HCT116 (cell line): ENCODE measurements around the gene CAB39.

Source experiments
- CEBPB ChIP-seq: IDR thresholded peaks from 2 replicates; pipeline ENCODE4 v1.6.1; 2012; ENCODE audit warnings: low read depth
- CTCF ChIP-seq, 3 experiments: fragments of 200-600 bp in 1 of 3; sonication (generic) in 1 of 3; IDR thresholded peaks in 2 of 3; conservative IDR thresholded peaks in 1 of 3; 2 replicates each; pipeline ENCODE4 v1.5.1; 2012 to 2017; ENCODE audit warnings: low read depth in 2 of 3, low read length in 2 of 3, antibody characterized with exemption in 1 of 3, borderline replicate concordance in 1 of 3, control low read depth in 1 of 3, mild to moderate bottlenecking in 1 of 3, mixed read lengths in 1 of 3, mixed run types in 1 of 3, moderate library complexity in 1 of 3; ENCODE audit not compliant: insufficient read depth in 1 of 3
- EGR1 ChIP-seq: IDR thresholded peaks from 2 replicates; pipeline ENCODE4 v1.6.1; 2012; ENCODE audit warnings: low read depth
- ELF1 ChIP-seq: IDR thresholded peaks from 2 replicates; pipeline ENCODE4 v1.6.1; 2012; ENCODE audit warnings: low read depth, borderline replicate concordance
- MAX ChIP-seq: IDR thresholded peaks from 2 replicates; pipeline ENCODE4 v1.6.1; 2012
- POLR2A ChIP-seq: IDR thresholded peaks from 2 replicates; pipeline ENCODE4 v1.7.0; 2011; ENCODE audit warnings: borderline replicate concordance; ENCODE audit not compliant: insufficient read depth, insufficient read length; ENCODE audit errors: extremely low read depth
- TCF7L2 ChIP-seq: IDR thresholded peaks from 2 replicates; pipeline ENCODE4 v1.7.0; 2011; ENCODE audit warnings: borderline replicate concordance, inconsistent platforms; ENCODE audit not compliant: insufficient read depth, insufficient read length; ENCODE audit errors: extremely low read depth

GRCh38 chr2:230703514-230703913, 9.1 kb upstream of the CAB39 start:
- no peak for TF ChIP-seq CTCF (IDR thresholded peaks at IDR 0.05 in 2 of 3, conservative IDR thresholded peaks at IDR 0.05 in 1 of 3; ENCODE audit: borderline replicate concordance in 1 of 3, insufficient read depth in 1 of 3, low read depth in 2 of 3, low read length in 2 of 3)
- no peak for TF ChIP-seq EGR1
- no peak for TF ChIP-seq MAX
- no peak for TF ChIP-seq ELF1
- TF ChIP-seq POLR2A: no peak
- no peak for TF ChIP-seq TCF7L2
- no peak for TF ChIP-seq CEBPB
